HPDE6-E6E7 (cell line): ENCODE results near the gene RNF166.

ENCODE experiments used
- DNase-seq: peaks from one replicate; pipeline ENCODE4 v3.0.0; 2011; ENCODE audit warnings: missing footprints; ENCODE audit errors: extremely low spot score

RNF166 gene

GRCh38 chr16:88652762-88653063 lies 53.5 kb downstream of the RNF166 start:
- DNase-seq = no peak

- DNase-seq = no peak
These were observed 54.0 kb downstream of the RNF166 start for GRCh38 chr16:88651989-88652761.

- DNase-seq = no peak
These were observed 54.8 kb downstream of the RNF166 start for GRCh38 chr16:88651276-88651988.

- peak; percentile 90 for DNase-seq
These were observed 55.4 kb downstream of the RNF166 start, which contains the start of gene CYBA for GRCh38 chr16:88650749-88651275. Gene CYBA, minus strand, starts transcription at chr16:88651053. Its CDS starts 40 bp downstream, at chr16:88651013.

GRCh38 chr16:88649924-88650748 lies 56.1 kb downstream of the RNF166 start:
- DNase-seq = no peak

GRCh38 chr16:88649195-88649923 lies 56.8 kb downstream of the RNF166 start:
- DNase-seq = no peak

GRCh38 chr16:88647178-88648070 lies 58.8 kb downstream of the RNF166 start:
- no peak for DNase-seq
